ENCODE results near the gene SH3BP5L. TPM values are rescaled to one million over a fixed set of nuclear protein-coding genes. Genes with fewer than 3 reads are reported as not detected.

SH3BP5L gene
- total RNA-seq, 4 donors from 2014 or later: 7.2 to 18.8 (median 13.1) TPM

DNA sequence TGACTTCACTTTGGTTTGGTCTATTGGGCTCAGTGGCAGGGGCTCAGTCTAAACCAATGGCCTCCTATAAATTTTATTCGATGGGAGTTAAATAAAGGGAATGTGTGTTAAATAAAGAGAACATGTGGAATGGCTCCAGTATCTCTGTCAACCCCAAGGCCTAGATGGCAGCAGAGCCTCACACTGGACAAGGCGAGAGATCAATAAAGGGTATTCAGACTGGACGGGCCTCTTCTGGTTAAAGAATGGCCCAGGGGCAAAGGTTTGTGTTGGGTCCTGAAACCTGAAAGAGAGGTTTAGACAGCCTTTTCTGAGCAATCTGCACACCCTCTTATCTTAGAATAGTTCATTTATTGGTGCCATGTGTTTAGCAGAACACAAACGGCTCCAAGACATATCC lies 34.7 kb downstream of the SH3BP5L start:
- no peak for TF ChIP-seq CTCF (IDR thresholded peaks at IDR 0.05; ENCODE audit: low read depth)

DNA sequence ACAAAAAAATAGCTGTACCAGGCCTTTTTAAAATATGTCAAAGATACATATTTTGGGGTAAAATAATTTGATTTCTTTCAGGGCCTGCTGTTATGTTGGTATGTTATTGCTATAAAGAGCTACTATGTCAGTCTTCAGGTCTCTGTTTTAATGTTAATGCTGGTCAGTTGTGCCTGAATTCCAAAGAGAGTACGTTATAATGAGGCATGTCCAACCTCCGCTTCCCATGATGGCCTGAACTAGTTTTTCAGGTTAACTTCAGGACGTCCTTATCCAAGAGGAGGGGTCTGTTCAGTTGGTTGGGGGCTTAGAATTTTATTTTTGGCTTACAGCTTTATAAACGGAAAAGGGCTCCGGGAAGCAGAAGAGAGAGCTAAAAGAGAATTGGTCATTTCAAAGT lies 35.3 kb downstream of the SH3BP5L start:
- no peak for TF ChIP-seq CTCF (IDR thresholded peaks at IDR 0.05; ENCODE audit: low read depth)

DNA sequence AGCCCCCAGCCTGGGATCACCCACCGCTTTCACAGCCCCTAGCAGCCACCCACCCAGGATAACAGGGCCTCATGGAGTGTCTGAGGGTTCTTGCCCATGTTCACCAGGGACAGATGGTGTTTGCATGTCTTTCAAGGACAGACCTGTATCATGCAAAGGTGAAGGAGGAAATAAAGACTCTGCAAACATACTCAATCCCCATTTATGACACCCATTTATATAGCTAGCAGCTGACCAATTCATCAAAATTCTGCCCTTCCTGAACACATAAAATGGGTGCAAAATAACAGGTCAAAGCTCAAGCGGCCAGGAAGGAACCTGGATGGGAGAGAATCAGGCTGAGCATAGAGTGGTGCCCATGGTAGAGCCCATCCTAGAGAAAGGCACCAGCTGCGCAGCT lies 37.4 kb downstream of the SH3BP5L start:
- TF ChIP-seq CTCF (IDR thresholded peaks at IDR 0.05; ENCODE audit: low read depth): no peak

DNA sequence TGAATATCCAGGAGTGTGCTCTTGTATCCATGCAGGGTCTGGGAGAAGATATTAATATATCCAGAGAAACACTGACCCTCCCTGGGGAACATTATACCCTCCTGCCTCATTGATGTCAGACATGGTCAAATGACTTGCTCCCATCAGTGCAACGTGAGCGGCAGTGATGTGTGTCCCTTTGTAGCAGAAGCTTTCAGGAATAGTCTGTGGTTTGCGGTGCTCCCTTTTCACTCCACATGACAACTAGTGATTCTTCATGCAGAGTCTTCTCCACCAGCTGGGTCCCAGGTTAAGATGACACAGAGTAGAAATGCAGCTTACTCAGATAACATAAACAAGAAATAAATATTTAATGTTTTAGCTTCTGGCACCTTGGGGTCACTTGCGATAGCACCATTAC lies 38.3 kb downstream of the SH3BP5L start:
- TF ChIP-seq CTCF (IDR thresholded peaks at IDR 0.05; ENCODE audit: low read depth): no peak

DNA sequence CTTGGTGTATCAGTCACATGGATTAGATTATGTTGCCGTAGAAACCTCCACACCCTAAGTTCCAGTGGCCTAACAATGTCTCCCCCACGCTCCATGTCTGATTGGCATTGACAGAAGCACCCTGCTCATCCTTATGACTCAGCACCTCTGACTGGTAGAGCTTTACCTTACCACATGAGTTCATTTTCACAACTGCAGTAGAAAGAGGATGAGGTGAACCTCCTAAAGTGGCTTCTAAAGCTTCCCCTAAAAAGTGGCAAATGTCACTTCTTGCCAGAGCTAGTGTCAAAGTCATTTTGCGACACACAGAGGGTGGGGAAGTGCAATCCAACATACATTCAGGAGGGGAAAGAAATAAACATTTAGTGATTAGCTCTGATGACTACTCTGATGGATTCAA lies 39.6 kb downstream of the SH3BP5L start:
- TF ChIP-seq CTCF (IDR thresholded peaks at IDR 0.05; ENCODE audit: low read depth): no peak

GRCh38 chr1:248783367-248783766 lies 42.3 kb downstream of the SH3BP5L start:
- no peak for TF ChIP-seq CTCF (IDR thresholded peaks at IDR 0.05; ENCODE audit: low read depth)

GRCh38 chr1:248782416-248783141 lies 43.1 kb downstream of the SH3BP5L start:
- no peak for TF ChIP-seq CTCF (IDR thresholded peaks at IDR 0.05; ENCODE audit: low read depth)
